ENCODE data around the gene HK2.

HK2 gene

DNA sequence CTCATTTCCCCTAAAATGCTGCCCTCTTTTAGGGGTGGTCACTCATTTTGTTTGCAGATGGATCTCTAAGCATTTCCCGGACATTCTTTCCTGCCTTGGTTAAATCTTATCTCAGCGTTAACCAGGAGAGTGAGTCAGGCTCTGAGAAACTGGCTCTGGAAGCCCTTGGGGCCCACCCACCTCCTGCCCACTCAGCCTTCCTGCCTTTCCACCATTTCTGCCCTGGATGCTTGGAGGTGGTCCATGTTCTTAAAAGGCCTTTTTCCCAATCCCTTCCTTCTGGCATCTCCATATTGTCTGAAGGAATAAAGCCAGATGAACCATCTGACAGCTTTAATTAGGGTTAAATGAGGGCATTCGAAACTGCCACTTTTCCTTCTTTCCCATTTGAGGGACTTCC, 9.5 kb downstream of the HK2 start:
- H3K27ac ChIP-seq (ENCODE audit: low read depth, low read length, poor library complexity, severe bottlenecking) = no peak overlapping the region
- H4K20me1 ChIP-seq (ENCODE audit: insufficient read depth, low read length) = no peaks in the 10 kb centered on the region
- TF ChIP-seq, protein P1, sequence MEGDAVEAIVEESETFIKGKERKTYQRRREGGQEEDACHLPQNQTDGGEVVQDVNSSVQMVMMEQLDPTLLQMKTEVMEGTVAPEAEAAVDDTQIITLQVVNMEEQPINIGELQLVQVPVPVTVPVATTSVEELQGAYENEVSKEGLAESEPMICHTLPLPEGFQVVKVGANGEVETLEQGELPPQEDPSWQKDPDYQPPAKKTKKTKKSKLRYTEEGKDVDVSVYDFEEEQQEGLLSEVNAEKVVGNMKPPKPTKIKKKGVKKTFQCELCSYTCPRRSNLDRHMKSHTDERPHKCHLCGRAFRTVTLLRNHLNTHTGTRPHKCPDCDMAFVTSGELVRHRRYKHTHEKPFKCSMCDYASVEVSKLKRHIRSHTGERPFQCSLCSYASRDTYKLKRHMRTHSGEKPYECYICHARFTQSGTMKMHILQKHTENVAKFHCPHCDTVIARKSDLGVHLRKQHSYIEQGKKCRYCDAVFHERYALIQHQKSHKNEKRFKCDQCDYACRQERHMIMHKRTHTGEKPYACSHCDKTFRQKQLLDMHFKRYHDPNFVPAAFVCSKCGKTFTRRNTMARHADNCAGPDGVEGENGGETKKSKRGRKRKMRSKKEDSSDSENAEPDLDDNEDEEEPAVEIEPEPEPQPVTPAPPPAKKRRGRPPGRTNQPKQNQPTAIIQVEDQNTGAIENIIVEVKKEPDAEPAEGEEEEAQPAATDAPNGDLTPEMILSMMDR (IDR thresholded peaks at IDR 0.05; ENCODE audit: low read length) = no peak
- TF ChIP-seq EZH2 (IDR thresholded peaks at IDR 0.05; ENCODE audit: borderline replicate concordance, low read length) = no peak
- H3K9me2 ChIP-seq (ENCODE audit: low read depth, low read length) = no peaks in the 10 kb centered on the region
- H3F3A ChIP-seq (ENCODE audit: insufficient read depth, low read length) = no peaks in the 10 kb centered on the region
- no peaks in the 10 kb centered on the region for H3K27me3 ChIP-seq (ENCODE audit: insufficient read depth, low read length)
- peaks cover 88% of the 10 kb centered on the region for H3K79me2 ChIP-seq (ENCODE audit: insufficient read depth, low read length)
- H3K4me3 ChIP-seq (ENCODE audit: low read depth, low read length, poor library complexity, severe bottlenecking) = no peak overlapping the region
- H3K4me2 ChIP-seq (ENCODE audit: low read length) = no peak overlapping the region
- peaks cover 38% of the 10 kb centered on the region for H3K4me1 ChIP-seq (ENCODE audit: insufficient read depth, low read length, severe bottlenecking)
- H3K9ac ChIP-seq (ENCODE audit: low read length) = no peak overlapping the region
- no peaks in the 10 kb centered on the region for H3K9me3 ChIP-seq (ENCODE audit: low read length)
- H3K36me3 ChIP-seq (ENCODE audit: insufficient read depth, low read length) = peaks cover 38% of the 10 kb centered on the region; the same call in 1 of the 2 replicates
- H2AFZ ChIP-seq (ENCODE audit: low read length) = no peak overlapping the region

- Histone ChIP-seq H3K27ac (ENCODE audit: low read depth, low read length, poor library complexity, severe bottlenecking) (no peak overlapping the region), H3K9ac (ENCODE audit: low read length) (no peak overlapping the region), H3K27me3 (ENCODE audit: insufficient read depth, low read length) (no peaks in the 10 kb centered on the region), H3K36me3 (ENCODE audit: insufficient read depth, low read length) (peaks cover 34% of the 10 kb centered on the region; the same call in 1 of the 2 replicates), H3F3A (ENCODE audit: insufficient read depth, low read length) (no peaks in the 10 kb centered on the region), H3K4me2 (ENCODE audit: low read length) (no peak overlapping the region), H3K9me3 (ENCODE audit: low read length) (no peaks in the 10 kb centered on the region), H3K9me2 (ENCODE audit: low read depth, low read length) (no peaks in the 10 kb centered on the region), H3K4me1 (ENCODE audit: insufficient read depth, low read length, severe bottlenecking) (peaks cover 43% of the 10 kb centered on the region), H3K4me3 (ENCODE audit: low read depth, low read length, poor library complexity, severe bottlenecking) (no peak overlapping the region), H2AFZ (ENCODE audit: low read length) (no peak overlapping the region), H3K79me2 (ENCODE audit: insufficient read depth, low read length) (peaks cover 88% of the 10 kb centered on the region), H4K20me1 (ENCODE audit: insufficient read depth, low read length) (no peaks in the 10 kb centered on the region)
- TF ChIP-seq, protein P1 (IDR thresholded peaks at IDR 0.05; ENCODE audit: low read length) = no peak
- TF ChIP-seq EZH2 (IDR thresholded peaks at IDR 0.05; ENCODE audit: borderline replicate concordance, low read length) = no peak
These were observed 10.0 kb downstream of the HK2 start for GRCh38 chr2:74843899-74844298.

DNA sequence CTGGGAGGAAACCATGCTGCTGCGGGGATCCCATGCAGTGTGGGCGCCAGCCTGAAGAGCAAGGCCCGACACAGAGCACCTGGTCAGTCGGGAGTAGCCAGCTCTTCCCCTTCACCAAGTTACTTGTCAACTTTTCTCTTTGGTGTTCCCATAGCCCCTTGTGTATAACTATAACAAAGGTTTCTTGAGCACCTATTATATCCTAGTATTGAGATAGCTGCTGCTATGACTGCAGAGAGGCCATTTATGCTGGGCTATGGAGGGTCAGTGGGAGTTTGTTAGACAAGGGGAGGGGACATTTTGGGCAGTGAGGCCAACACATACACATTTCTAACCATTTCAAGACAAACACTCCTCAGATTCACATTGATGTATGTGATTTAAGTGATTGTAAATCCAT, 10.8 kb downstream of the HK2 start:
- H3K9ac ChIP-seq (ENCODE audit: low read length) = no peak overlapping the region
- no peaks in the 10 kb centered on the region for H3K27me3 ChIP-seq (ENCODE audit: insufficient read depth, low read length)
- H4K20me1 ChIP-seq (ENCODE audit: insufficient read depth, low read length) = no peaks in the 10 kb centered on the region
- H3K4me1 ChIP-seq (ENCODE audit: insufficient read depth, low read length, severe bottlenecking) = peaks cover 51% of the 10 kb centered on the region
- H3K4me2 ChIP-seq (ENCODE audit: low read length) = no peak overlapping the region
- no peak overlapping the region for H3K27ac ChIP-seq (ENCODE audit: low read depth, low read length, poor library complexity, severe bottlenecking)
- H3K36me3 ChIP-seq (ENCODE audit: insufficient read depth, low read length) = peaks cover 28% of the 10 kb centered on the region; the same call in 1 of the 2 replicates
- TF ChIP-seq, protein P1 (IDR thresholded peaks at IDR 0.05; ENCODE audit: low read length) = no peak
- TF ChIP-seq EZH2 (IDR thresholded peaks at IDR 0.05; ENCODE audit: borderline replicate concordance, low read length) = no peak
- no peak overlapping the region for H2AFZ ChIP-seq (ENCODE audit: low read length)
- H3K79me2 ChIP-seq (ENCODE audit: insufficient read depth, low read length) = peaks cover 91% of the 10 kb centered on the region
- no peaks in the 10 kb centered on the region for H3F3A ChIP-seq (ENCODE audit: insufficient read depth, low read length)
- no peak overlapping the region for H3K4me3 ChIP-seq (ENCODE audit: low read depth, low read length, poor library complexity, severe bottlenecking)
- no peaks in the 10 kb centered on the region for H3K9me2 ChIP-seq (ENCODE audit: low read depth, low read length)
- no peaks in the 10 kb centered on the region for H3K9me3 ChIP-seq (ENCODE audit: low read length)
